ENCODE results near the gene POLD3. TPM values are rescaled to one million over a fixed set of nuclear protein-coding genes. Genes with fewer than 3 reads are reported as not detected.
"Not testable (repeated sequence)": the region's sequence is repeated elsewhere in the genome, so short reads cannot be mapped to it uniquely, and the experiment has no call there.

Gene POLD3
- total and polyA plus RNA-seq, 2 donors (not counting 1 experiment from before 2014, with no cell fraction given): 4.6 to 17.6 TPM

DNA sequence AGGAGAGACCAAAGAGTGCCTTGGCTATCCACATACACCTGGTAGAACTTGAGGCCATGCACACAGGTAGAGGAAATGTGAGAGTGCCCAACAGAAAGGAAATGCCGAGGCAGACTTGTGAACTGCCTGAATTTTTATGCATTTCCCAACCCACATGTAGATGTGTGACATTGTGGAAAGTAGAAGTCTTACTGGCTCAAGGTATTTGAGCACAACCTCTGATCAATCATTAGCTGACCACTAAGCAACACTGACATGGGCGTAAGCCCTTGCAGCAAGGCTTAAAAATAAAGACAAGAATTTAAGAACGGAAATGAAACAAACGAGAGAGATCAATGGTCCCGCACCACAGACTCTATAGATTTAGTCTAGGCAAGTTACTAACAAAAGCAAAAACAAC lies 62.6 kb downstream of the POLD3 start:
- H3K4me3 Mint-ChIP-seq: no peak overlapping the region

DNA sequence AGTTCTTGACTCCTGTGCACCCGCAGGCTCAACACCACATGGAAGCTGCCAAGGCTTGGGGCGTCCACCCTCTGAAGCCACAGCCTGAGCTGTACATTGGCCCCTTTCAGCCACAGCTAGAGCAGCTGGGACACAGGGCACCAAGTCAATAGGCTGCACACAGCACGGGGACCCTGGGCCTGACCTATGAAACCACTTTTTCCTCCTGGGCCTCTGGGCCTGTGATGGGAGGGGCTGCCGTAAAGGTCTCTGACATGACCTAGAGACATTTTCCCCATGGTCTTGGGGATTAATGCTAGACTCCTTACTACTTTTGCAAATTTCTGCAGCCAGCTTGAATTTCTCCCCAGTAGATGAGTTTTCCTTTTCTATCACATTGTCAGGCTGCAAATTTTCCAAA lies 66.7 kb downstream of the POLD3 start:
- H3K4me1 Mint-ChIP-seq; H3K9ac ChIP-seq (ENCODE audit: low read length); intact Hi-C loops (cut with micrococcal nuclease); DNase-seq; H3K4me1 ChIP-seq (ENCODE audit: control insufficient read depth in 2 of 2, insufficient read depth in 2 of 2, low read length in 2 of 2); H3K4me3 Mint-ChIP-seq; CTCF ChIA-PET; POLR2A ChIA-PET; H3K27ac ChIP-seq (ENCODE audit: low read length in 2 of 2); H3K27me3 ChIP-seq (replicated peaks in 1 of 4; ENCODE audit: control extremely low read depth in 1 of 4, control insufficient read depth in 3 of 4, insufficient read depth in 4 of 4, low read length in 3 of 4); H3K36me3 ChIP-seq (replicated peaks in 1 of 2; ENCODE audit: control extremely low read depth in 1 of 2, control insufficient read depth in 1 of 2, extremely low read depth in 1 of 2, insufficient read depth in 2 of 2, low read length in 1 of 2); H2AFZ ChIP-seq (ENCODE audit: insufficient read depth, low read depth, low read length, poor library complexity, severe bottlenecking); H3K27me3 Mint-ChIP-seq; H3K4me3 ChIP-seq (ENCODE audit: control extremely low read depth in 1 of 5, extremely low read depth in 1 of 5, insufficient read depth in 1 of 5, low read depth in 2 of 5, low read length in 4 of 5); H3K27ac Mint-ChIP-seq; ATAC-seq (ENCODE audit: low read depth); H3K4me2 ChIP-seq (replicated peaks; ENCODE audit: low read depth, low read length, poor library complexity, severe bottlenecking); H3K79me2 ChIP-seq (ENCODE audit: control insufficient read depth, insufficient read depth, low read length); H4K20me1 ChIP-seq (ENCODE audit: control insufficient read depth, insufficient read depth, low read length, poor library complexity, severe bottlenecking): not testable (repeated sequence)
- peaks cover 16% of the 10 kb centered on the region for H3K9me3 Mint-ChIP-seq (ENCODE audit: insufficient read depth)
- 67% methylated on average over 3 of the region's 4 CpGs for WGBS (ENCODE audit: insufficient coverage)
- peaks cover 0 to 11% (median 0%) of the 10 kb centered on the region in 3 donors for H3K9me3 ChIP-seq (ENCODE audit: control extremely low read depth in 1 of 3, control insufficient read depth in 2 of 3, insufficient read depth in 1 of 3, low read length in 2 of 3)

More for the DNA sequence above, 62.6 kb downstream of the POLD3 start:
- intact Hi-C loops (cut with micrococcal nuclease): no loop called here
- Histone ChIP-seq H3K9me3 (ENCODE audit: control extremely low read depth in 1 of 3, control insufficient read depth in 2 of 3, insufficient read depth in 1 of 3, low read length in 2 of 3) (peaks cover 0 to 8% (median 0%) of the 10 kb centered on the region in 3 donors), H3K27ac (ENCODE audit: low read length in 2 of 2) (no peak overlapping the region), H3K4me2 (replicated peaks; ENCODE audit: low read depth, low read length, poor library complexity, severe bottlenecking) (no peak overlapping the region), H3K79me2 (ENCODE audit: control insufficient read depth, insufficient read depth, low read length) (no peaks in the 10 kb centered on the region), H4K20me1 (ENCODE audit: control insufficient read depth, insufficient read depth, low read length, poor library complexity, severe bottlenecking) (no peaks in the 10 kb centered on the region), H3K27me3 (replicated peaks in 1 of 4; ENCODE audit: control extremely low read depth in 1 of 4, control insufficient read depth in 3 of 4, insufficient read depth in 4 of 4, low read length in 3 of 4) (no peaks in the 10 kb centered on the region), H3K4me1 (ENCODE audit: control insufficient read depth in 2 of 2, insufficient read depth in 2 of 2, low read length in 2 of 2) (no peaks in the 10 kb centered on the region), H3K36me3 (replicated peaks in 1 of 2; ENCODE audit: control extremely low read depth in 1 of 2, control insufficient read depth in 1 of 2, extremely low read depth in 1 of 2, insufficient read depth in 2 of 2, low read length in 1 of 2) (peaks cover 0 to 4% of the 10 kb centered on the region in 2 experiments), H3K4me3 (ENCODE audit: control extremely low read depth in 1 of 5, extremely low read depth in 1 of 5, insufficient read depth in 1 of 5, low read depth in 2 of 5, low read length in 4 of 5) (no peak overlapping the region), H2AFZ (ENCODE audit: insufficient read depth, low read depth, low read length, poor library complexity, severe bottlenecking) (no peak overlapping the region), H3K9ac (ENCODE audit: low read length) (no peak overlapping the region)
- CTCF ChIA-PET: no interaction called here
- POLR2A ChIA-PET: no interaction called here
- ATAC-seq (ENCODE audit: low read depth) (no peak), DNase-seq (no peak)
- Mint-ChIP-seq H3K4me1 (no peaks in the 10 kb centered on the region), H3K9me3 (ENCODE audit: insufficient read depth) (peaks cover 9% of the 10 kb centered on the region), H3K27me3 (no peaks in the 10 kb centered on the region), H3K27ac (no peak overlapping the region)
- WGBS (ENCODE audit: insufficient coverage): 80% methylated on average over 1 of the region's 5 CpGs
- TF ChIP-seq EZH2 (IDR thresholded peaks at IDR 0.05; ENCODE audit: borderline replicate concordance, insufficient read depth, low read depth, low read length, poor library complexity, severe bottlenecking) (no peak), CTCF (IDR thresholded peaks at IDR 0.05) (no peak)

Data from B cell (primary cell).